ENCODE results near the gene MAP7.

Gene MAP7

DNA sequence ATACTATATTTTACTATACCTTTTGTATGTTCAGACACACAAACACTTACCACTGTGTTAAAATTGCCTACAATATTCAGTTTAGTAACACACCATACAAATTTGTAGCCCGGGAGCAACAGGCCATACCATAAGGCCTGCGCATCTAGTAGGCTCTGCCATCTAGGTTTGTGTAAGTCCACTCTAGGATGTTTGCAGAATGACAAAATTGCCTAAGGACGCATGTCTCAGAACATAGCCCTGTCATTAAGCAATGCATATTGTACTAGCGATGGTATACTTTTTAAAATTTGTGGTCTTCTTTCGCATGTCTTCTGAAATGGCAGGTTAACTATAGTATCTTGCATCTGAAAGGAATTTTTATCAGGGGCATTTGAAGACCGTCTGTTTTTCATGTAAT, 26.6 kb upstream of the MAP7 start:
- no peak for ATAC-seq
- H3K4me3 Mint-ChIP-seq, result no peak overlapping the region
- peaks cover 1% of the 10 kb centered on the region for H3K9me3 Mint-ChIP-seq
- no peaks in the 10 kb centered on the region for H3K27me3 Mint-ChIP-seq
- H3K36me3 Mint-ChIP-seq, result peaks cover 84% of the 10 kb centered on the region
- no peaks in the 10 kb centered on the region for H3K4me1 Mint-ChIP-seq
- H3K27ac Mint-ChIP-seq, result no peak overlapping the region

DNA sequence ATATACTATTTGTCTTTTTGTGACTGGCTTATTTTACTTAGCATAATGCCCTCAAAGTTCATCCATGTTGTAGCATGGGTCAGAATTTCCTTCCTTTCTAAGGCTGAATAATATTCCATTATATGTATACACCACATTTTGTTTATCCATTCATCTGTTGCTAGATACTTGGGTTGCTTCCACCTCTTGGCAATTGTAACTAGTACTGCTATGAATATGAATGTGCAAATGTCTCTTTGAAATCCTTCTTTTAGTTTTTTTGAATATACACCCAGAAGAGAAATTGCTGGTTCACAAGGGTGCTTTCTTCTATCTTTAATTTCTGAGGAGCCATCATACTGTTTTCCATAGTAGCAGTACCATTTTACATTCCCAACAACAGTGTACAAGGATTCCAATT, 21.3 kb upstream of the MAP7 start:
- peaks cover 11% of the 10 kb centered on the region for H3K9me3 Mint-ChIP-seq

GRCh38 chr6:136571065-136571464, 20.8 kb upstream of the MAP7 start:
- Mint-ChIP-seq H3K36me3 (peaks cover 86% of the 10 kb centered on the region), H3K27me3 (no peaks in the 10 kb centered on the region), H3K4me1 (no peaks in the 10 kb centered on the region), H3K27ac (no peak overlapping the region), H3K4me3 (no peak overlapping the region), H3K9me3 (peaks cover 11% of the 10 kb centered on the region)
- no peak for ATAC-seq

More for the DNA sequence above, 21.3 kb upstream of the MAP7 start:
- Mint-ChIP-seq H3K4me3 (no peak overlapping the region), H3K36me3 (peaks cover 86% of the 10 kb centered on the region), H3K27ac (no peak overlapping the region), H3K4me1 (no peaks in the 10 kb centered on the region), H3K27me3 (no peaks in the 10 kb centered on the region)
- ATAC-seq, result no peak

- ATAC-seq, result no peak
- H3K4me1 Mint-ChIP-seq, result no peaks in the 10 kb centered on the region
- H3K4me3 Mint-ChIP-seq, result no peak overlapping the region
- no peak overlapping the region for H3K27ac Mint-ChIP-seq
- H3K36me3 Mint-ChIP-seq, result peaks cover 82% of the 10 kb centered on the region
- peaks cover 11% of the 10 kb centered on the region for H3K9me3 Mint-ChIP-seq
- H3K27me3 Mint-ChIP-seq, result no peaks in the 10 kb centered on the region
Observed at GRCh38 chr6:136568129-136568528, 17.9 kb upstream of the MAP7 start.

- no peaks in the 10 kb centered on the region for H3K4me1 Mint-ChIP-seq
- no peak overlapping the region for H3K27ac Mint-ChIP-seq
- peaks cover 11% of the 10 kb centered on the region for H3K9me3 Mint-ChIP-seq
- H3K4me3 Mint-ChIP-seq, result no peak overlapping the region
- no peaks in the 10 kb centered on the region for H3K27me3 Mint-ChIP-seq
- no peak for ATAC-seq
- H3K36me3 Mint-ChIP-seq, result peaks cover 78% of the 10 kb centered on the region
Observed at GRCh38 chr6:136567688-136568087, 17.5 kb upstream of the MAP7 start.

GRCh38 chr6:136566851-136567250, 16.6 kb upstream of the MAP7 start:
- Mint-ChIP-seq H3K27ac (no peak overlapping the region), H3K4me3 (no peak overlapping the region), H3K27me3 (no peaks in the 10 kb centered on the region), H3K4me1 (no peaks in the 10 kb centered on the region), H3K9me3 (peaks cover 10% of the 10 kb centered on the region), H3K36me3 (peaks cover 71% of the 10 kb centered on the region)
- ATAC-seq, result no peak

DNA sequence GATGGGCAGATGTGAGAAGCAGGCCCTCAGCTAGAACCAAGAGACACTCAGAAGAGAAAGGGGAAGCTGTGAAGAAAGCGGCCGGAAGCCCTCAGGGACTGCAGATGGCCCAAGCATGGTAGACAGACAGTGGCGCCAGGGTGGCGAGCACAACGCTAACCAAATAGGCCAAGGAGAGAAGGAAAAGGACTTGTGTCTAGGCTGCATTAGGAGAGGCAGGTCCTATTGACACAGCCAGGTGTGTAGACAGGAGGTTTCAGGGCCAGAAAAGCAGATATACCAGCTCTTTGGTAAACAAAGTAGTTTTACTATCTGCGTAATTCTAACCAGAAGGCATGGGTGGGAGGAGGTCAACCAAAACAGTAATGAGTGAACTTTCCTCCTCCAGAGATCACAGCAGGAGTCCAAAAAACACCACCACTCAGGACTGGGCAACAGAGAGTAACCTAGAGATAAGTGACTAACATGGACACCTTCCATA, 15.8 kb upstream of the MAP7 start:
- no peaks in the 10 kb centered on the region for H3K27me3 Mint-ChIP-seq
- no peak overlapping the region for H3K4me3 Mint-ChIP-seq
- peaks cover 4% of the 10 kb centered on the region for H3K9me3 Mint-ChIP-seq
- ATAC-seq, result no peak
- H3K36me3 Mint-ChIP-seq, result peaks cover 70% of the 10 kb centered on the region
- no peaks in the 10 kb centered on the region for H3K4me1 Mint-ChIP-seq
- H3K27ac Mint-ChIP-seq, result no peak overlapping the region

DNA sequence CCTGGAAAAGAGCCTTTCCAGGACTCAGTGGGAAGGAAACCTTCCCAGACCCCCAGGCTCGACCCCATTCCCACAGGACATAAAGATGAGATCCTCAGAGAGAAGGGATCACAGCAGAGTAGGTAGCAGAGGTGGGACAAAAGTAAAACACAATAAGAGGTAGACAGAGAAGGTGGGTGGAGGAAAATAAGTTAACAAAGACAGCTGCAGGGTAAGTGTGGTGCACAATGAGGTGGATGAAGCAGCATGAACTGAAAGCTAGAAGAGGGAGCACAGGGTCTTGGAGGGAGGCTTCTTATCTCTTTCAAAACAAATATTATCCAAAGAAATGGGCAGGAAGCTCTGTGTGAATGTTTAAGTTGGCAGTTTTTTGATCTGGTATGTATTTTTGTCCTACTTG, 14.0 kb upstream of the MAP7 start:
- Mint-ChIP-seq H3K27me3 (no peaks in the 10 kb centered on the region), H3K4me1 (no peaks in the 10 kb centered on the region), H3K36me3 (peaks cover 60% of the 10 kb centered on the region), H3K27ac (no peak overlapping the region), H3K4me3 (no peak overlapping the region), H3K9me3 (no peaks in the 10 kb centered on the region)
- no peak for ATAC-seq

DNA sequence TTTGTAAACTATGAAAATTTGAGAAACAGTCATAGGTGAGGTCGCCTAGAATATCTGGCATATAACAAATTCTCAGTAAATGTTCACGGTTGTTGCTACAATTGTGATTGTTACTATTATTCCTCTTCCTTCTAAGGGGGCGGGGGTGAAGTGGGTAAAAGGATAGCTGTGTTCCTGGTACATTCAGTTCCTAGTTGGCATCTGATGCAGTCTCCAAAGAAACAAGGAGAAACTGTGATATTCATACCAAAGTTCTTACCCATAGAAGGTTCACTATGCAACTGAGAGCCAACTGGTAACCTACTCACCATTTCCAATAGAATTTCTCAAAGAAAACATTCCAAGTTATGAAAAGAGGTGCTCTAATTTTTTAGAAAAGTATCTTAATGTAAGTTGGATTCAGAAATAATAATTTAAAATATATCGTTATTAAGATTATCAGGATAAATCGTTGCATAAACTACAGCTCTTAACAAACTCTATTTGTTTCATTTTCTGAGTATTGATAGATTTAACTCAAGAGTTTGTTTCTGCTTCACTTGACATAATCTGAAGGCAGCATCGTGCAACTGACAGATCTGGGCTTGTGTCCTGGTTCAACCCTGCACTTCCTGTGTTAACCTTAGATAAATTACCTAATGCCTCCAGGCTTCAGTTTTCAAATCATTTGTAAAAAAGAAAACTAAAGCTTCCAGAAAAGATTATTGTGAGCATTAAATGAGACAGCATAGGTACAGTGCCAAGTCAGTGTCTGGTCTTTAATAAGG, 13.3 kb upstream of the MAP7 start:
- Mint-ChIP-seq H3K4me1 (no peaks in the 10 kb centered on the region), H3K36me3 (peaks cover 62% of the 10 kb centered on the region), H3K4me3 (no peak overlapping the region), H3K27ac (no peak overlapping the region), H3K27me3 (no peaks in the 10 kb centered on the region), H3K9me3 (no peaks in the 10 kb centered on the region)
- no peak for ATAC-seq

- Mint-ChIP-seq H3K4me1 (no peaks in the 10 kb centered on the region), H3K27ac (no peak overlapping the region), H3K27me3 (no peaks in the 10 kb centered on the region), H3K9me3 (no peaks in the 10 kb centered on the region), H3K36me3 (peaks cover 64% of the 10 kb centered on the region), H3K4me3 (no peak overlapping the region)
- no peak for ATAC-seq
Observed at GRCh38 chr6:136562211-136562610, 12.0 kb upstream of the MAP7 start.

DNA sequence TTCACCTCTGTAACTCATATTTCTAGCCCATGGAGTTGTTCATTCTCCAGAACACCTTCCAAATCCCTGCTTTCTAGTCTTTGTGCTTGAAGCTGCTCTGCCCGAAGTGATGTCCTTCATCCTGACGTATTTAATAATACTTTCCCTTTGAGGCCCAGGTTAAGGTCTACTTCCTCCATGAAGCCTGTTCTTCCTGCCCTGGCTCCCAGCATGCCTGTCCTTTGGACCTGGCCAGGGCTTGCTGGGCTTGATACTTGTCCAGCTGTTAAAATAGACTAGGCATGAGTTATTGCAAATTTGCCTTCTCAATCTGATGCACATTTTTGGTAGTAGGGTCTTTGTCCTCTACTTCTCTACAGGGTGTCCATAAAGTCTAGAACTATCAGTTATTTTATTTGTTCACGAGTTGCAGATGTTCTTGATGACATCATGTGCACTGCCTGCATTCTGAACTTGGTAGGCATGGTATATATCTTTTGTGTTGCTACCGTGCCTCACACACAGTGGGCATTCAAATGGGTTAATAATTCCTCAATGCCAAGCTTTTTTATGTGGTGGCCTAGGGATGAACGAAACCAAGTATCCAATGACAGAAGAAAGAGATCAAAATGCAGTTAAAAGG, 3.1 kb upstream of the MAP7 start:
- peaks cover 6% of the 10 kb centered on the region for H3K4me1 Mint-ChIP-seq
- peaks cover 18% of the 10 kb centered on the region for H3K36me3 Mint-ChIP-seq
- H3K9me3 Mint-ChIP-seq, result no peaks in the 10 kb centered on the region
- H3K27ac Mint-ChIP-seq, result no peak overlapping the region
- no peak overlapping the region for H3K4me3 Mint-ChIP-seq
- H3K27me3 Mint-ChIP-seq, result peaks cover 12% of the 10 kb centered on the region
- ATAC-seq, result no peak

DNA sequence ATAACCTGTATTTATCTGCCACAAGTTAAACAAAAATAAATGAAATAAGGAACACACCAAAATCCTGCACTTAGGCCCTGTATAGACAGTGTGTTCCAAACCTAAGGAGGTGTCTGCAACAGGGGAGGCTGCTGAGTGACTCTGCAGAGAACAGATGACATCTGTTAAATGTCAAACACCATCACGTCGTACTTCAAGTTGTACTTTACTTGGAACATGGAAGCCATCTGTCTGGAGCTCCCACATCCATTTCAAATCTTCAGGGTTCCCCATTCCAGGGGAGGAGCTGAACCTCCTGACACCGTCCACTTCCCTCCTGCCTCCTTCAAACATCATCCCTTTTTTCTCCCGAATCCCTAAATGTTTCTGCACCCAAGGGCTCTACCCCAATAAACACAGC, 1.8 kb upstream of the MAP7 start:
- Mint-ChIP-seq H3K4me3 (no peak overlapping the region), H3K9me3 (no peaks in the 10 kb centered on the region), H3K27me3 (peaks cover 23% of the 10 kb centered on the region), H3K4me1 (peaks cover 6% of the 10 kb centered on the region), H3K36me3 (peaks cover 7% of the 10 kb centered on the region), H3K27ac (no peak overlapping the region)
- ATAC-seq, result no peak

DNA sequence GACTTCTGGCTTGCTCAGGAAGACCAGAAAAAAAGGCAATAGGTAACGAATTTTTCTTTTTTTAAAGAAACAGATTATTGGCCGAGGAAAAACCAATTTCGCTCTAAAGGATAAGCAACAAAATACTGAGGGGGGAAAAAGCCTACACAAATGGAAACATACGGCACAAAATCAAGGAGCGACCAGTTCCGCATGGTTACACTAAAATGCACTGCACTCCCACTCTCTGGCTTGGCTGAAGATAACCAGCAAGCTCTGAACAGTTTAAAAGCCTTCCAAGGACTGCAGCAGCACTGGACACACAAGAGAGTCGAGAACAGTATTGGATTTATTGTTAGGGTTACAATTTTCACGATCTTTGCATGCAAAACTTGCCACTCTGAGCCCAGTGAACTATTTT, 881 bp upstream of the MAP7 start:
- no peak for ATAC-seq
- Mint-ChIP-seq H3K27me3 (peaks cover 31% of the 10 kb centered on the region), H3K9me3 (no peaks in the 10 kb centered on the region), H3K27ac (no peak overlapping the region), H3K36me3 (no peaks in the 10 kb centered on the region), H3K4me1 (peaks cover 6% of the 10 kb centered on the region), H3K4me3 (no peak overlapping the region)

GRCh38 chr6:136550045-136550329, 235 bp downstream of the MAP7 start:
- H3K27ac Mint-ChIP-seq, result no peak overlapping the region
- peaks cover 6% of the 10 kb centered on the region for H3K4me1 Mint-ChIP-seq
- peak; percentile 63 for ATAC-seq
- peak overlapping the region; percentile 69 for H3K4me3 Mint-ChIP-seq
- H3K27me3 Mint-ChIP-seq, result peaks cover 39% of the 10 kb centered on the region
- H3K36me3 Mint-ChIP-seq, result no peaks in the 10 kb centered on the region
- H3K9me3 Mint-ChIP-seq, result no peaks in the 10 kb centered on the region

DNA sequence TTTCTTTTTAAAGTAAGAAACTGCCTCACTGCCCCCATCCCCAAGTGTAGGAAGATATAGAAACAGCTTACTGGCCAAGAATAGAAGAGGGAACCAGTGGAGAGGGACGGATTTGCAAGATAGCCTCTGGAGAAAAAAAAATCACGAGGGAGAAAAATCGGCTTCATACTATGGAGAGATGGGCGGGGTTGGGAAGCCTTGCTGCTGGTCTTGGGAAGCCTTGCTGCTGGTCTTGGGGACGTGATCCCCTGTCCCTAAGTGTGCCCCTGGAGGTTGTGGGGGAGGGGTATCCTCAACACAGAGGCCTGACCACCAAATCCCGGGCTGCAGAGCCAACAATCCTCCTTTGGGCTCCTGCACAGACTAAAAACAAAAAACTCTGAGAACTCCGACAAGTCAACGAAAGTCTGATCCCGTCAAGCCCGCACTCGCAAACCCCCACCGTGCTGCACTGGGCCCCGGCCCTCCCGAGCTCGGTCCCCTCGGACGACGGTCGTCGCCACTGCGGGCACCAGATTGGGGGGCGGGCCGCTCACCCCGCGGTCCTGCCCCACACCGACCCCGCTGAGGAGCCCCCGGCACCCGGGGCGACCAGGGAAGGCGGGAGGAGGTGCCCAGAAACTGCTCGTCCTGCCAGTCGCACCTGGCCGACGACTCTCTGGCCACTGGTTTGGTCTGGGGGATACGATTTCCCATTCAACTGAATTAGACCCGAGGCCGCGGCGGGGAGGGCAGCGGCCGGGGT, 750 bp downstream of the MAP7 start:
- H3K4me1 Mint-ChIP-seq, result peaks cover 6% of the 10 kb centered on the region
- peak; percentile 29 for ATAC-seq
- peaks cover 44% of the 10 kb centered on the region for H3K27me3 Mint-ChIP-seq

More for the DNA sequence above, 750 bp downstream of the MAP7 start:
- Mint-ChIP-seq H3K36me3 (no peaks in the 10 kb centered on the region), H3K27ac (no peak overlapping the region), H3K4me3 (peak overlapping the region; percentile 53), H3K9me3 (no peaks in the 10 kb centered on the region)
